ENCODE data around the gene TEX13D. TPM values are rescaled to one million over a fixed set of nuclear protein-coding genes. Genes with fewer than 3 reads are reported as not detected.

Gene TEX13D
- not detected in 2 replicates for total RNA-seq

DNA sequence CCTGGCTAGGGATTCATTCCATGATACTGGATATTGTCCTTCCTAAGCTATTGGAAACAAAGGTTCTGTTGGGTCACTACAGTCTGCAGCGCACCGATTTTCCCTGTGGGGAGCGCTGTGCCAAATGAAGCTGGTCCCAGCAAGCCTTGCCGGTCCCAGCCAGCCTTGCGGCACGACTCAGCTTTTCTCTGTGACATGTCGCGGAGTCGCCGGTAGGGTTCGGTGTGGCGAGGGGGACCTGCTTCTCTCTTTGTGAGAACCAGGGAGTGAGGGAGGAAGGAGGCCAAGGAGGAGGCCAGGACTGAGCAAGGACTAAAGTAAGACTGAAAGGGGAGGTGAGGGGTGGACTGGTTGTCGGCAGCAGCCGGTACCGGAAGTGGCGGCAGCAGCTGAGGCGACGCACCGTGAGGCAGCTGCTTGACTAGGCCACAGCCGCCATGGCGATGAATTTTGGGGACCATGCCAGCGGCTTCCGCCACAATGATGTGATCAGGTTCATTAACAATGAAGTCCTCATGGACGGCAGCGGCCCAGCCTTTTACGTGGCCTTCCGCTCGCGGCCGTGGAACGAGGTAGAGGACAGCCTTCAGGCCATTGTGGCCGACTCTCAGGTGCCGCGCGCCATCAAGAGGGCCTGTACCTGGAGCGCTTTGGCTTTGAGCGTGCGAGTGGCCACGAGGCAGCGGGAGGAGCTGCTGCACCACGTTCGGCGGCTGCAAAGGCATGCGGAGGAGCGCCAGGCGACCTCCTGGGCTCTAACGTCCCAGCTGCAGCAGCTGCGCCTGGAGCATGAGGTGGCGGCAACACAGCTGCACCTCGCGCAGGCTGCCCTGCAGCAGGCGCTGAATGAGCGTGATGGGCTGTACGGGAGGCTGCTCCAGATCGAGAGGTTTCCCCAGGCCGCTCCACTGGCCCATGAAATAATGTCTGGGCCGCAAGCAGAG is at the start of gene TEX13D:
Gene TEX13D (plus strand): TSS at position 180 of the 944 bp plus-strand sequence. CDS start 258 bp downstream, at position 438.

DNA sequence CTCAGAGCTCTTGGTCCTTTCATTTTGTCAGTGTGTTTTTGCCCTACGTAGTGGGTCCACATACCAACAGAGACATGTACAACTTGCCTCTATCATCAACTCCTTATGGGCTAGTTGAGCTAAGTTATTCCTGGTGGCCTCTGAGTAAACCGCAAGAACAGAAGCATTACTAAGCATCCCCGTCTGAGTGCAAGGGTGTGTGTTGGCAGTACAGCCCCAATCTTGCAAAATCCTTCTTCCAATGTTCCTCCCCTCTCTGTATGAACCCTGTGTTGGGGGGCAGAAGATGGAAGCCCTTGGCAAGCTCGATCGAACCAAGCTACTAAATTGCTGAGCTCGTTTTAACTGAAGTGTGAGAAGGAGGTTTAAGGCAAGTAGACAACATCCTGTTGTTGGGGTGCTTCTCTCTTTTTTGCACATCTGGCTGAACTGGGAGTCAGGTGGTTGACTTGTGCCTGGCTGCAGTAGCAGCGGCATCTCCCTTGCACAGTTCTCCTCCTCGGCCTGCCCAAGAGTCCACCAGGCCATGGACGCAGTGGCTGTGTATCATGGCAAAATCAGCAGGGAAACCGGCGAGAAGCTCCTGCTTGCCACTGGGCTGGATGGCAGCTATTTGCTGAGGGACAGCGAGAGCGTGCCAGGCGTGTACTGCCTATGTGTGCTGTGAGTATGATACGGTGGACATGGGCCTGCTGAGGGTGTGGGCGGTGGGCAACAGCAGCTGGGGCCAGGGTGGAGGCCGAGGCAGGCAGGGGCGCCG is 13.8 kb downstream of the TEX13D start, which contains the start of gene SH2D1A:
Gene SH2D1A (plus strand): TSS at position 447 of the 760 bp plus-strand sequence. CDS start 80 bp downstream, at position 527.

Other genes with a start within 250 kb of the TEX13D start
- not detected in 2 replicates for gene SH2D1A, start 13.9 kb downstream of the TEX13D start, total RNA-seq